ENCODE results near the gene ZSCAN2. TPM values are rescaled to one million over a fixed set of nuclear protein-coding genes. Genes with fewer than 3 reads are reported as not detected.

The ZSCAN2 gene
- total and polyA plus RNA-seq, 9 donors: 5.6 to 13.3 (median 8.2) TPM

DNA sequence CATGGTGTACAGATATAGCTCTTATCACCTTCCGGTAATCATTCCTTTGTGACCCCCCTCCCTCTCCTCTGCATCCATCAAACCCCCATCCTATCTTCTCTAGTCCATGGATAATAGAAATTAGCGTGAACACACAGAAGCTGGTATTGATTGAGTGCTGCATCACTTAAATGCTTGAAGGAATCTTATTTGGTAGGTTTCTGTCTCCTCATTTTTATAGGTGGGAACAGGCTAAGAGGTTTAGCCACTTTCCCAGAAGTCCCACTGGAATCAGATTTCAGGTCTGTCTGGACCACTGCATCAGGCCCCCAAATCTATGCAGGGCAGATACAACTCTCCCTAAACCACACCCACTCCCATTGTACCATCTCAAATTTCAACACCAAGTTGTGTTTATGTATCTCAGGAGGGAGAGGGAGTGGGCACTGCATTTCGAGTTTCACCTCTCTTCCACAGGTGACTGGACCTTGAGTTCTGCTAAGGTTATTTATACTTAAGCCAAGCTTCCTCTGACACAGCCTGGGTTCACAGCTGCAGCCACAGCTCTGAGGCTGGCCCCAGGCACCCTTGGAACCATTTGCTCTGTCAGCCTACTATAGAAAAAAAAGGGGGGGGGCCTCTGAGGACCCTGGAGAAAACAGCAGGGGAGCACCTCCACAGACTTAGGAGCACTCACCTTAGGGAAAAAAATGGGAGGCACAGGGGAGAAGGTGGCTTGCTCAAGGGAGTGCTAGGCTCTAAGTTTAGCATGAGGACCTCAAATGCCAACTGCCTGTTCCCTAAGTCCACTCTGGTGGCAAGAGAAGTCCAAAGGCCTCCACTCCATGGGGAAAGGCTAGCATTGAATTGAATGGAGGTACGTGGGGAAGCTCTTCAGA lies 59.3 kb downstream of the ZSCAN2 start:
- intact Hi-C loops (cut with DNase I): loop anchor here in 3 of 4 donors (5.0 to 10.0 kb wide), 6 partner anchors 55 to 265 kb away; partner anchors contain the start of gene ZSCAN2 (in 1 of the 3)
- DNase-seq: no peak
- TF ChIP-seq, protein P1, sequence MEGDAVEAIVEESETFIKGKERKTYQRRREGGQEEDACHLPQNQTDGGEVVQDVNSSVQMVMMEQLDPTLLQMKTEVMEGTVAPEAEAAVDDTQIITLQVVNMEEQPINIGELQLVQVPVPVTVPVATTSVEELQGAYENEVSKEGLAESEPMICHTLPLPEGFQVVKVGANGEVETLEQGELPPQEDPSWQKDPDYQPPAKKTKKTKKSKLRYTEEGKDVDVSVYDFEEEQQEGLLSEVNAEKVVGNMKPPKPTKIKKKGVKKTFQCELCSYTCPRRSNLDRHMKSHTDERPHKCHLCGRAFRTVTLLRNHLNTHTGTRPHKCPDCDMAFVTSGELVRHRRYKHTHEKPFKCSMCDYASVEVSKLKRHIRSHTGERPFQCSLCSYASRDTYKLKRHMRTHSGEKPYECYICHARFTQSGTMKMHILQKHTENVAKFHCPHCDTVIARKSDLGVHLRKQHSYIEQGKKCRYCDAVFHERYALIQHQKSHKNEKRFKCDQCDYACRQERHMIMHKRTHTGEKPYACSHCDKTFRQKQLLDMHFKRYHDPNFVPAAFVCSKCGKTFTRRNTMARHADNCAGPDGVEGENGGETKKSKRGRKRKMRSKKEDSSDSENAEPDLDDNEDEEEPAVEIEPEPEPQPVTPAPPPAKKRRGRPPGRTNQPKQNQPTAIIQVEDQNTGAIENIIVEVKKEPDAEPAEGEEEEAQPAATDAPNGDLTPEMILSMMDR (IDR thresholded peaks at IDR 0.05): no peak
- TF ChIP-seq EP300 (IDR thresholded peaks at IDR 0.05) (no peak), POLR2A (IDR thresholded peaks at IDR 0.05) (no peak)
- H3K4me3 ChIP-seq: no peak overlapping the region
- no peaks in the 10 kb centered on the region for H3K27me3 ChIP-seq
- WGBS, 3 donors: 71 to 74% (median 73%) methylated on average over 4 of the region's 4 CpGs
- no peaks in the 10 kb centered on the region for H3K4me1 ChIP-seq (ENCODE audit: insufficient read depth)
- H3K27ac ChIP-seq: no peak overlapping the region
- H3K36me3 ChIP-seq: no peaks in the 10 kb centered on the region
- H3K9me3 ChIP-seq: no peaks in the 10 kb centered on the region

DNA sequence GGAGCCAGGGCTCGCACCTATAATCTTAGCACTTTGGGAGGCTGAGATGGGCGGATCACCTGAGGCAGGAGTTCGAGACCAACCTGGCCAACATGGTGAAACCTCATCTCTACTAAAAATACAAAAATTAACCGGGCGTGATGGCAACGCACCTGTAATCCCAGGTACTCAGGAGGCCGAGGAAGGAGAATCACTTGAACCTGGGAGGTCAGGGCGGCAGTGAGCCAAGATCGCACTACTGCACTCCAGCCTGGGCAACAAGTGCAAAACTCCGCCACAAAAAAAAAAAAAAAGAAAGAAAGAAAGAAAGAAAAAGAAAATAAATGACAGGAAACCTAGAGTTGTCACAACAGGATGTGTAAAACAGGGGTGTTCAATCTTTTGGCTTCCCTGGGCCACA lies 60.2 kb downstream of the ZSCAN2 start:
- DNase-seq: no peak
- Histone ChIP-seq H3K4me1 (ENCODE audit: insufficient read depth) (no peaks in the 10 kb centered on the region), H3K27me3 (no peaks in the 10 kb centered on the region), H3K4me3 (no peak overlapping the region), H3K27ac (no peak overlapping the region), H3K9me3 (no peaks in the 10 kb centered on the region), H3K36me3 (no peaks in the 10 kb centered on the region)
- TF ChIP-seq, protein P1 (IDR thresholded peaks at IDR 0.05): no peak
- TF ChIP-seq EP300 (IDR thresholded peaks at IDR 0.05) (no peak), POLR2A (IDR thresholded peaks at IDR 0.05) (no peak)
- whole genome bisulfite sequencing, 3 donors: 96 to 97% (median 96%) methylated on average over 10 of the region's 10 CpGs
- intact Hi-C loops (cut with DNase I): no loop called here

DNA sequence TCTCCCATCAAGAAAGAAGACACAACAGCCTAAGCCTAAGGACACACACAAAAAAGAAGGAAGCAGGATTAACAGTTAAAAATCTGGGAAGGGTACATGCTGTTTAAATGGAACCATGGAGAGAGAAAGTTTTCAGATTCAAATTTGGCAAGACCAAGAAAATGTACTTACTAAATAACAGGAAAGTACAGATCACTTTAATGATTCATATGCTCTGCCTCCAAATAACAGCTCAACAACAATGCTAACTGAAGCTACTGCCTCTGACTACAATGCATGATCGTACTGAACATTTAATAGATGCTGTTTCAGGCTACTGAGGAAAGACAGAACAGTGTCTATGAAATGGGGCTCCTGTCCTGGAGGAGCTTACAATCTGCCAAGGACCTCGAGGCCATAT lies 65.6 kb downstream of the ZSCAN2 start:
- H3K36me3 ChIP-seq: no peaks in the 10 kb centered on the region

DNA sequence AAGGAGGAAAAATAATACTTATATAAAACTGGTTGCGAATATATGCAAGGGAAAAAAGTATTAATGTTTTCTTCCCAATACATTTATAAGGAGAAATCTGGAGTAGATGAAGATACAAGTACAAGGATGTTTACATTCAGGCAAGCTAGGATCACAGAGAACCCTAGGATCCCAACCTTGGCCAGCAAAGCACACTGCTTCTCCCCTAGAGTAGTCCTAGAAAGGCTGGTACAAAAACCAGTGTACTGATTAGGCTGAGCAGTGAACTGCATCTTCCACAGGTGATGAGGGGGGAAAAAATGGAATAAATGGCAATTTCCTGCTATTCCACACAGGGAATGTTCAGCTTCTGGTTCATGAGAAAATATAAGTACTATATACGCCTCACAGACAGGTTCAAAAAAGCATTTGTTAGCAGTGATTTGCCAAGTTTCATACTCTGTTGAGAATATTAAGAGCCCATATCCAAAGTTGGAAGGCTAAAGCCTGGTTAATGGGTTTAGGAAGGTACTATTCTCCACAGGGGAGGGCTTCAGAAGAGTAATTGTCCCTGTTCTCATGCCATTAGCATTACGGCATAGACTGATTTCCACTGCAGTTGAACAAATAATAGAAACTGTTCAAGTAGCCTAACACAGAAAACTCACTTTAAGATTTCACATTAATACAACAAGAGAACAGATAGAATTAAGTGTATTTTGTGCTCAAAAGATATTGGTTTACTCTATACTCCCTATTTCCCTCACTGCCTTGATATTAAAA lies 67.6 kb downstream of the ZSCAN2 start:
- Histone ChIP-seq H3K27me3 (no peaks in the 10 kb centered on the region), H3K4me3 (no peak overlapping the region), H3K9me3 (no peaks in the 10 kb centered on the region), H3K27ac (no peak overlapping the region), H3K4me1 (ENCODE audit: insufficient read depth) (no peaks in the 10 kb centered on the region), H3K36me3 (no peaks in the 10 kb centered on the region)
- intact Hi-C loops (cut with DNase I): no loop called here
- WGBS, 3 donors: 94 to 98% (median 96%) methylated on average over 3 of the region's 3 CpGs
- TF ChIP-seq EP300 (IDR thresholded peaks at IDR 0.05): no peak
- TF ChIP-seq, protein P1 (IDR thresholded peaks at IDR 0.05): no peak
- no peak for TF ChIP-seq POLR2A (IDR thresholded peaks at IDR 0.05)
- DNase-seq: no peak

More for the DNA sequence above, 65.6 kb downstream of the ZSCAN2 start:
- no peak overlapping the region for H3K27ac ChIP-seq
- TF ChIP-seq EP300 (IDR thresholded peaks at IDR 0.05): no peak
- TF ChIP-seq, protein P1 (IDR thresholded peaks at IDR 0.05): no peak
- TF ChIP-seq POLR2A (IDR thresholded peaks at IDR 0.05): no peak
- H3K4me3 ChIP-seq: no peak overlapping the region
- no peaks in the 10 kb centered on the region for H3K9me3 ChIP-seq
- intact Hi-C loops (cut with DNase I): no loop called here
- no peaks in the 10 kb centered on the region for H3K4me1 ChIP-seq (ENCODE audit: insufficient read depth)
- no peaks in the 10 kb centered on the region for H3K27me3 ChIP-seq
- DNase-seq: no peak
- WGBS, 3 donors: 75 to 90% (median 84%) methylated on average over 2 of the region's 2 CpGs
